SK-N-SH treated with all-trans-retinoic acid at 6 μM for 48 hours (cell line): ENCODE data around the gene ITPA.

ENCODE experiments used
- ARNTL ChIP-seq: fragments of 450-650 bp; formaldehyde crosslinking; IDR thresholded peaks from 2 replicates; pipeline ENCODE4 v1.5.0; 2020; ENCODE audit warnings: low read depth, mild to moderate bottlenecking, moderate library complexity, borderline replicate concordance
- ESRRG ChIP-seq: fragments of 250-450 bp; sonication (Bioruptor Pico); IDR thresholded peaks from 2 replicates; pipeline ENCODE4 v1.6.1; 2021; ENCODE audit warnings: mild to moderate bottlenecking
- ISL1 ChIP-seq: fragments of 250-450 bp; sonication (Bioruptor Pico); IDR thresholded peaks from 2 replicates; pipeline ENCODE4 v2.1.2; 2022; ENCODE audit warnings: mild to moderate bottlenecking, moderate library complexity
- OSR1 ChIP-seq: fragments of 250-450 bp; sonication (Bioruptor Pico); IDR thresholded peaks from 2 replicates; pipeline ENCODE4 v1.8.0; 2022; ENCODE audit warnings: moderate library complexity, mild to moderate bottlenecking, inconsistent platforms
- SNAI2 ChIP-seq: fragments of 250-450 bp; sonication (Bioruptor Pico); IDR thresholded peaks from 2 replicates; pipeline ENCODE4 v1.5.0; 2020; ENCODE audit warnings: mild to moderate bottlenecking, moderate library complexity
- TCF4 ChIP-seq: fragments of 250-450 bp; sonication (Bioruptor Pico); IDR thresholded peaks from 2 replicates; pipeline ENCODE4 v1.8.0; 2021; ENCODE audit warnings: mild to moderate bottlenecking, moderate library complexity, borderline replicate concordance
- TOX ChIP-seq: fragments of 250-450 bp; sonication (Bioruptor Pico); IDR thresholded peaks from 2 replicates; pipeline ENCODE4 v1.8.0; 2021; ENCODE audit warnings: mild to moderate bottlenecking, moderate library complexity, borderline replicate concordance
- ZFP3 ChIP-seq: fragments of 250-450 bp; sonication (Bioruptor Pico); IDR thresholded peaks from 2 replicates; pipeline ENCODE4 v1.5.0; 2020; ENCODE audit warnings: mild to moderate bottlenecking, moderate library complexity
- ZFP30 ChIP-seq: fragments of 450-650 bp; formaldehyde crosslinking; IDR thresholded peaks from 2 replicates; pipeline ENCODE4 v1.5.0; 2022; ENCODE audit warnings: mild to moderate bottlenecking, moderate library complexity
- TF ChIP-seq, protein P1 (sequence below): fragments of 250-450 bp; sonication (Bioruptor Pico); IDR thresholded peaks from 2 replicates; pipeline ENCODE4 v1.8.0; 2020; ENCODE audit warnings: mild to moderate bottlenecking, moderate library complexity, borderline replicate concordance
- TF ChIP-seq, protein P2 (sequence below): fragments of 250-450 bp; sonication (Bioruptor Pico); IDR thresholded peaks from 2 replicates; pipeline ENCODE4 v1.5.1; 2021; ENCODE audit warnings: mild to moderate bottlenecking, moderate library complexity
- TF ChIP-seq, protein P3 (sequence below): fragments of 250-450 bp; sonication (Bioruptor Pico); IDR thresholded peaks from 2 replicates; pipeline ENCODE4 v1.8.0; 2021; ENCODE audit warnings: low read depth, mild to moderate bottlenecking, moderate library complexity, borderline replicate concordance
- TF ChIP-seq, protein P4 (sequence below): fragments of 250-450 bp; sonication (Bioruptor Pico); IDR thresholded peaks from 2 replicates; pipeline ENCODE4 v1.5.1; 2020; ENCODE audit warnings: low read depth, mild to moderate bottlenecking, moderate library complexity

DNA sequence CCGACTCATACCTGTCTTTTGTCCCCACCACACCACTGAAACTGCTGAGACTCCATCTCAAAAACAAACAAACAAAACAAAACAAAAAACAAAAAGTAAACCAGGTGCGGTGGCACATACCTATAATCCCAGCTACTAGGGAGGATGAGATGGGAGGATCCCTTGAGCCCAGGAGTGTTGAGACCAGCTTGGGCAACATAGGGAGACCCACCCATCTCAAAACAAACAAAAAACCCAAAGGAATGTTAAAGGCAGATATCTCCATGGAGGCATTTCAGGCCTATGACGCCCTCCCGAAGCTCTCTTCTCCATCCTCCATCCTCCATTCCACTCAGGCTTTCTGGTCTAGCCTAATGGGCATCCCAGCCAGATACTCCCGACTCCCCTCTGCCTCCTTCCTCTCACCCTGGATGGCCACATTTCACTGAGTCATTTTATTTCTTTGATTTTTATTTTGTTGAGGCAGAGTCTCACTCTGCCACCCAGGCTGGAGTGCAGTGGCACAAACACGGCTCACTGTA, 32.9 kb downstream of the ITPA start:
- TF ChIP-seq, protein P1, sequence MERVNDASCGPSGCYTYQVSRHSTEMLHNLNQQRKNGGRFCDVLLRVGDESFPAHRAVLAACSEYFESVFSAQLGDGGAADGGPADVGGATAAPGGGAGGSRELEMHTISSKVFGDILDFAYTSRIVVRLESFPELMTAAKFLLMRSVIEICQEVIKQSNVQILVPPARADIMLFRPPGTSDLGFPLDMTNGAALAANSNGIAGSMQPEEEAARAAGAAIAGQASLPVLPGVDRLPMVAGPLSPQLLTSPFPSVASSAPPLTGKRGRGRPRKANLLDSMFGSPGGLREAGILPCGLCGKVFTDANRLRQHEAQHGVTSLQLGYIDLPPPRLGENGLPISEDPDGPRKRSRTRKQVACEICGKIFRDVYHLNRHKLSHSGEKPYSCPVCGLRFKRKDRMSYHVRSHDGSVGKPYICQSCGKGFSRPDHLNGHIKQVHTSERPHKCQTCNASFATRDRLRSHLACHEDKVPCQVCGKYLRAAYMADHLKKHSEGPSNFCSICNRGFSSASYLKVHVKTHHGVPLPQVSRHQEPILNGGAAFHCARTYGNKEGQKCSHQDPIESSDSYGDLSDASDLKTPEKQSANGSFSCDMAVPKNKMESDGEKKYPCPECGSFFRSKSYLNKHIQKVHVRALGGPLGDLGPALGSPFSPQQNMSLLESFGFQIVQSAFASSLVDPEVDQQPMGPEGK (CRISPR knock-in tag): no peak
- no peak for TF ChIP-seq ARNTL (CRISPR knock-in tag)
- TF ChIP-seq, protein P2, sequence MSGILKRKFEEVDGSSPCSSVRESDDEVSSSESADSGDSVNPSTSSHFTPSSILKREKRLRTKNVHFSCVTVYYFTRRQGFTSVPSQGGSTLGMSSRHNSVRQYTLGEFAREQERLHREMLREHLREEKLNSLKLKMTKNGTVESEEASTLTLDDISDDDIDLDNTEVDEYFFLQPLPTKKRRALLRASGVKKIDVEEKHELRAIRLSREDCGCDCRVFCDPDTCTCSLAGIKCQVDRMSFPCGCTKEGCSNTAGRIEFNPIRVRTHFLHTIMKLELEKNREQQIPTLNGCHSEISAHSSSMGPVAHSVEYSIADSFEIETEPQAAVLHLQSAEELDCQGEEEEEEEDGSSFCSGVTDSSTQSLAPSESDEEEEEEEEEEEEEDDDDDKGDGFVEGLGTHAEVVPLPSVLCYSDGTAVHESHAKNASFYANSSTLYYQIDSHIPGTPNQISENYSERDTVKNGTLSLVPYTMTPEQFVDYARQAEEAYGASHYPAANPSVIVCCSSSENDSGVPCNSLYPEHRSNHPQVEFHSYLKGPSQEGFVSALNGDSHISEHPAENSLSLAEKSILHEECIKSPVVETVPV (CRISPR knock-in tag): no peak
- TF ChIP-seq SNAI2: no peak
- TF ChIP-seq ZFP3 (CRISPR knock-in tag): no peak
- TF ChIP-seq OSR1 (CRISPR knock-in tag): no peak
- no peak for TF ChIP-seq TCF4 (CRISPR knock-in tag)
- TF ChIP-seq ZFP30 (CRISPR knock-in tag): no peak
- TF ChIP-seq, protein P3, sequence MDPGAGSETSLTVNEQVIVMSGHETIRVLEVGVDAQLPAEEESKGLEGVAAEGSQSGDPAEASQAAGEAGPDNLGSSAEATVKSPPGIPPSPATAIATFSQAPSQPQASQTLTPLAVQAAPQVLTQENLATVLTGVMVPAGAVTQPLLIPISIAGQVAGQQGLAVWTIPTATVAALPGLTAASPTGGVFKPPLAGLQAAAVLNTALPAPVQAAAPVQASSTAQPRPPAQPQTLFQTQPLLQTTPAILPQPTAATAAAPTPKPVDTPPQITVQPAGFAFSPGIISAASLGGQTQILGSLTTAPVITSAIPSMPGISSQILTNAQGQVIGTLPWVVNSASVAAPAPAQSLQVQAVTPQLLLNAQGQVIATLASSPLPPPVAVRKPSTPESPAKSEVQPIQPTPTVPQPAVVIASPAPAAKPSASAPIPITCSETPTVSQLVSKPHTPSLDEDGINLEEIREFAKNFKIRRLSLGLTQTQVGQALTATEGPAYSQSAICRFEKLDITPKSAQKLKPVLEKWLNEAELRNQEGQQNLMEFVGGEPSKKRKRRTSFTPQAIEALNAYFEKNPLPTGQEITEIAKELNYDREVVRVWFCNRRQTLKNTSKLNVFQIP (CRISPR knock-in tag): no peak
- no peak for TF ChIP-seq ESRRG (CRISPR knock-in tag)
- TF ChIP-seq ISL1: no peak
- TF ChIP-seq, protein P4, sequence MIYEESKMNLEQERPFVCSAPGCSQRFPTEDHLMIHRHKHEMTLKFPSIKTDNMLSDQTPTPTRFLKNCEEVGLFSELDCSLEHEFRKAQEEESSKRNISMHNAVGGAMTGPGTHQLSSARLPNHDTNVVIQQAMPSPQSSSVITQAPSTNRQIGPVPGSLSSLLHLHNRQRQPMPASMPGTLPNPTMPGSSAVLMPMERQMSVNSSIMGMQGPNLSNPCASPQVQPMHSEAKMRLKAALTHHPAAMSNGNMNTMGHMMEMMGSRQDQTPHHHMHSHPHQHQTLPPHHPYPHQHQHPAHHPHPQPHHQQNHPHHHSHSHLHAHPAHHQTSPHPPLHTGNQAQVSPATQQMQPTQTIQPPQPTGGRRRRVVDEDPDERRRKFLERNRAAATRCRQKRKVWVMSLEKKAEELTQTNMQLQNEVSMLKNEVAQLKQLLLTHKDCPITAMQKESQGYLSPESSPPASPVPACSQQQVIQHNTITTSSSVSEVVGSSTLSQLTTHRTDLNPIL (CRISPR knock-in tag): no peak
- TF ChIP-seq TOX (CRISPR knock-in tag): no peak
